GM18867 (cell line): ENCODE measurements around the gene FGFR4.

Source experiments
- ATAC-seq: cut with Tn5 transposase; IDR thresholded peaks from one replicate; pipeline ENCODE4 v1.9.1; 2021; ENCODE audit warnings: mild to moderate bottlenecking, moderate library complexity; ENCODE audit not compliant: unreplicated experiment

FGFR4 gene

GRCh38 chr5:177099422-177100093 is 12.8 kb downstream of the FGFR4 start:
- no peak for ATAC-seq

- no peak for ATAC-seq
Measured at GRCh38 chr5:177100714-177101121, 14.0 kb downstream of the FGFR4 start.

GRCh38 chr5:177103523-177104253 is 17.0 kb downstream of the FGFR4 start:
- ATAC-seq, result no peak

- ATAC-seq, result no peak
Measured at GRCh38 chr5:177105691-177106476, 19.2 kb downstream of the FGFR4 start.

- ATAC-seq, result no peak
Measured at GRCh38 chr5:177107159-177107558, 20.4 kb downstream of the FGFR4 start.

GRCh38 chr5:177109810-177110209 is 23.1 kb downstream of the FGFR4 start:
- no peak for ATAC-seq

GRCh38 chr5:177111720-177112394 is 25.1 kb downstream of the FGFR4 start:
- peak; percentile 63 for ATAC-seq

- ATAC-seq, result no peak
Measured at GRCh38 chr5:177112589-177113220, 26.0 kb downstream of the FGFR4 start.

GRCh38 chr5:177113566-177114424 is 27.1 kb downstream of the FGFR4 start:
- no peak for ATAC-seq

GRCh38 chr5:177116631-177117373 is 30.1 kb downstream of the FGFR4 start:
- ATAC-seq, result no peak

GRCh38 chr5:177117441-177118045 is 30.8 kb downstream of the FGFR4 start:
- no peak for ATAC-seq

- no peak for ATAC-seq
Measured at GRCh38 chr5:177122566-177122965, 35.9 kb downstream of the FGFR4 start.

GRCh38 chr5:177123789-177124485 is 37.2 kb downstream of the FGFR4 start:
- no peak for ATAC-seq

GRCh38 chr5:177124486-177124991 is 37.8 kb downstream of the FGFR4 start:
- no peak for ATAC-seq

- ATAC-seq, result no peak
Measured at GRCh38 chr5:177126771-177127170, 40.1 kb downstream of the FGFR4 start.

- no peak for ATAC-seq
Measured at GRCh38 chr5:177128551-177128981, 41.9 kb downstream of the FGFR4 start.

- ATAC-seq, result no peak
Measured at GRCh38 chr5:177130211-177131018, 43.7 kb downstream of the FGFR4 start.
